Measurements from ENCODE around the gene KRTAP22-2.

Gene KRTAP22-2

DNA sequence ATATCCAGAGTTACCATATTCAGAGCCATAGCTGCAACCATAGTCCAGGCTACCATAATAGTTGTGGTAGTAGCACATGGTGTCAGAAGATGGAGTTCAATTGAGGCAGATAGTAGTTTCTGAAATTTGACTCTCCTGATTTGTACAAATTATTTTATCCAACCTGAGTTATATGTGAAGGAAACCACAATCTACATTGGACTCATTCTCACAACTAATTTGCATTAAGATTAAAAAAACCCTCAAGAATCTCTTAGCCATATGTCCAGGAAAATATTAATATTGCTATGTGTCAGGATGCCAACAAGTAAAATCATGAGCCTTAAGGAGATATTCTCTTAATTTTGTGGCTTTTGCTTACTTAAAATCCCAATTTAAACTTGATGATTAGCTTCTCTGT lies at the start of gene KRTAP22-2:
KRTAP22-2 (minus strand) TSS at position 101 of the 400 bp plus-strand sequence.
- DNase-seq: no peak

DNA sequence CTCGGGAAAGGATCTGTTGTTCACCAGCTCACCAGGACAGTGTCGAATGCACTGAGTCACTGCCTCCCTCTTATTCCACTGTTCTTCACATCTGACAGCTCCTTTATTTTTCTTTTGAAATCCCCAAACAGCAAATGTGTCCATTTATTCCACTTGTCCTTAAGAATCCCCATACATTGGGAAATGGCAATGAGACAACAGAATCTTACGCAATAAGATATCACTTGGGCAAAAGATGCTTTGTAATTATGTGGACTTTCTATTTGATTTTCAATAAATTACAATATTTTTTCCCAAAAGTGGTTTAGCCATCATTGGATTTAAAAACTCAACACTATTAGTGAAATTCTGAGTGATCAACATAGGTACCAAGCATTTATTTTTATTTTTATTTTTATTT lies 48.5 kb upstream of the KRTAP22-2 start:
- DNase-seq: no peak

DNA sequence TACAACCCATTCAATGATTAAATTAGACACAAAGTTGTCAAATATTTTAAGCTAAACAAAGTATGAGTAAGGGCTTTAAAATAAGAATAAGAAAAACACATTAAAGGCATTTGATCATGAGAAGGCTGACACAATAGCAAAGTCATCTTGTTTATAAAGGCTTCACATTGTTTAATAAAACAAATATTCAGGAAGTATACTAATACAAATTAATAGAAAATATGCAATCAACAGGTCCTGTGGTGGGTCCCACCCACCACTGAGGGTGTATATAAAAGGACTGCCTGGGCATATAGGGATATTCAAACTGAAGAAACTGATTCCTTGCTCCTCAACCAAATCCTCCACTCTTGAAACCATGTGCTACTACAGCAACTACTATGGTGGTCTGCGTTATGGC lies 44.7 kb upstream of the KRTAP22-2 start, which contains the start of gene KRTAP20-2:
KRTAP20-2 (plus strand) TSS at position 301 of the 400 bp plus-strand sequence; CDS start at position 359, 58 bp downstream.
- DNase-seq: no peak

DNA sequence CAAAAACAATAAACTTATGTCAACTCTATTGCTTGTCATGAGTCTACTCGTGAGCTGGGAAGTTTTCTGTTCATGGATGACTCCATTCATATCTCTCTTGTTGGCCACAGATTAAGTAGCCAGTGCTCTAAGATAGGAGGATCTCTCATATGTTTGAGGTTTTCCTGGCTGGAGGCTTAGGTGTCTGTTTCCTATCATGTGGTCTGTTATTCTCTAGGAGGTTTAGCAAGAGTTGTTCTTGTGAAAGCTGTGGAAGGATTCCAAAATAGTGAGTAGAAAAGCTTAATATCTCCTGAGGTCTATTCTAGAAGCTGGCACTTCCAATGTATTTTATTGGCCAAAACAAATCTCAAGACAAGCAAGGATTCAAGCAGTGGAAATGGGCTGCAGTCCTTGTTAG lies 39.0 kb upstream of the KRTAP22-2 start:
- peak; percentile 9 for DNase-seq

DNA sequence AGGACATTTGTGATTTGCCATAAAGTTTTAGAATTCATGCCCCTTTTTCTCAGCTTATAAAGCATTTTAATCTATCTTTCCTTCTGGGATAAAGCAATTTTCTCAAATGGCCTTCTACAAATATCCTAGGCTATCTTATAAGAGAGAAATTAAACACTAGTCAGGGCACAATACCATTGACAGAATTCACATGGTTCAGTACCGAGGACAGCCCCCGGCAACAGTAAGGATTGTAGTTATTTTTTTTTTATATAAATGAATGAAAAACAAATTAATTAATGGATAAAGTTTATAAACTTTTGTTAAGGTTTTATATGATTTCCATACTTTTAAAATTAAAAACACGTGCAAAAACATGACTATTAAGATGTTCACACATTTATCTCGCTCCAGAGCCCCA lies 37.9 kb upstream of the KRTAP22-2 start:
- DNase-seq: no peak

DNA sequence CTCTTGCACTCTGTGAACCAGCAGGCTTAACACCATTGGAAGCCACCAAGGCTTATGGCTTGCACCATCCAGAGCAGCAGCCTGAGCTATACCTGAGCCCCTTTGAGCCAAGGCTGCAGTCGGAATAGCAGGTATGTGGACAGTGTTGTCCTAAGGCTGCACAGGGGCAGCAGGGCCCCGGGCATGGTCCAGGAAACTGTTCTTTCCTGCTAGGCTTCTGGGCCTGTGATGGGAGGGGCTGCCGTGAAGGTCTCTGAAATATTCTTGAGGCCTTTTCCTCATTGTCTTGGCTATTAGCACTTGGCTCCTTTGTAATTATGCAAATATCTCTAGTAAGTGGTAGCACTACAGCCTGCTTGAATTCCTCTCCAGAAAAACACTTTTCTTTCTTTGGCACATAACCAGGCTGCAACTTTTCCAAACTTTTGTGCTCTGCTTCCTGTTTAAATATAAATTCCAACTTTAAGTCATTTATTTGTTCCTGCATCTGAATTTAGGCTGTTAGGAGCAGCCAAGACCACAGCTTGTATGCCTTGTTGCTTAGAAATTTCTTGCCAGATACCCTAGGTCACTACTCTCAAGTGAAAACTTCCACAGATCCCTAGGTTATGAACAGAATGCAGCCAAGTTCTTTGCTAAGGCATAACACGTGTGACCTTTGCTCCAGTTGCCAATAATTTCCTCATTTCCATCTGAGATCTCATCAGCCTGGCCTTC lies 35.4 kb upstream of the KRTAP22-2 start:
- DNase-seq: no peak

DNA sequence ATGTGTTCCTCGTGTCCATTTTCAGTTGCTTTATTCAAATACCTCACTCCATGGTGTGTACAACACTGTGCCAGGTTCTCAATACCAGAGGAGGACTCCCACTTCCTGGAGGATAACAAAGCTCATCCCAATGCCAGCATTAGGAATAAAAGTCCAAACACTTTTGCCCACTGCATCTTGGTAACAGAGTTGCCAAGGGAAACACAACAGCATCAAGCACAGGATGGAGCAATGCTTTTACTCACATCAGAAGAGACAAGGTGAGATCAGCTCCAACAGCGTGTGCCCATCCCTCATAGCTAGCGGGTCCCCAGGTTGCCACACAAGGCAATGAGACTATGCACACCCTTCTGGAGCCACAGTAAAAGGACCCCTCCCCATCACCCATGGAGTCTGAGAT lies 33.2 kb upstream of the KRTAP22-2 start:
- no peak for DNase-seq

DNA sequence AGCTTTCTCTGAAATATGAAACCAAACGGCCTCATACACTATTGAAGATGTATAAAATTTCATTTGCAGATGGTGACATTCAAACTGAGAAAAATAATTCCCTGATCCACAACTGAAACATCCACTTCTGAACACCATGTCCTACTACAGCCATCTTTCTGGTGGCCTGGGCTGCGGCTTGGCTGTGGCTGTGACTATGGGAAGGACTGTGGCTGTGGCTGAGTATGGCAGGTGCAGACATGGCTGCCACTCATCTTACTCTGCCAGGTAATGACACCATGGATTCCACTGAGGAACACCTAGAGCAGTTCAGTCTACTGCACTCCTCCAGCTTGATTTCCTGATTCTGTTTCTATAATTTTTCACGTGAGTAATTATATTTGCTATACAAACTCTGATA lies 30.3 kb upstream of the KRTAP22-2 start, which contains the start of gene KRTAP20-4:
KRTAP20-4 (plus strand) TSS at position 106 of the 400 bp plus-strand sequence.
- no peak for DNase-seq

DNA sequence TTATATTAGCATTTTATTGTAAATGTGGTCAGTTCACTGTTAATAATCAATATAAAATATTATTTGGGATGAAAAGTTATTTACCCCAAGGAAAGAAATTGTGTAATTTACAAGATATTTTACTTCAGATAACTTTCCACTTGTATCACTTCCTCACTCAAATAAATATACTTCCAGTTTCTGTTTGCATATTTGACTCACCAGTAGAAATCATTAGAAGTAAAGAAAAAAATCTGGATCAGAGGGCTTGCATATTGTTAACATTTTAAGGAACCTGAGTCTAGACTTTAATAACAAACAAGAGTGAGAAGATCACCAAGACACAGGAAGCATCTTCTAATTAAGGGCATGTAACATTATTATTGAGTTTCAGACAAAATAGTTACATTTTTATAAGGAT lies 29.9 kb upstream of the KRTAP22-2 start:
- DNase-seq: no peak

DNA sequence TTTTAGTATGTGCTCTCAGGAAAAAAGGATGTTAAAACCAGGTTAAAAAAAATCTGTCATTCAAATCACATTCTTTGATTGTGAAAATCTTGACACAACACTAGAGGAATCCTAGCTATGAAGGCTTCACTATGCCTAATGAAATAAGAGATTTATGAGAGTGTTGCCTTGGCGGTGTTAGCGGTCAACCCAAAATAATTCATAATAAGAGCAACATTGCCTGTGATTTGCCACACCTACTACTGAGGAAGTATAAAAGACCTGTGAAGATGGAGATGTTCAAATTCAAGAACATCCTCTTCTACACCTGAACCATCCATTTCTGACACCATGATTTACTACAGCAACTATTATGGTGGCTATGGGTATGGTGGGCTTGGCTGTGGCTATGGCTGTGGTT lies 25.9 kb upstream of the KRTAP22-2 start, which contains the start of gene KRTAP20-1:
KRTAP20-1 (plus strand) TSS at position 301 of the 400 bp plus-strand sequence; CDS start at position 331, 30 bp downstream.
- DNase-seq: no peak

DNA sequence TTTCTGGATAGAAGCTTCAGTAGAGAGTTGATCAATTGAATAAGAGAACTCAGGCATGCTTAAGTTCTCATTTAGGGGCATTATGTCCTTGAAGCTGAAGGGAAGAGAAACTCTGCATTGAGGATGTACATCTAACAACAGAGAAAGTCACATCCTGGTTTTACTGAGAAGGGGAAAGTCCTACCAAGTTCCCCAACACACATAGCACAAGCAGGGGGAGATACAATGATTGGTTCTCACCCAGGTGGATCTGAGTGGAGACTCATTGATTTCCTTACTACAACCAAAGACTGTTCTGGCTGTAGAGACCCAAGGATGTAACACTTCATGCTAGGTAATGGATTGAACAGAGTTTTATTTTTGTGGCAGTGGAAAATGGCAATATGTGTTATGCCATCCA lies 25.0 kb upstream of the KRTAP22-2 start:
- DNase-seq: no peak

DNA sequence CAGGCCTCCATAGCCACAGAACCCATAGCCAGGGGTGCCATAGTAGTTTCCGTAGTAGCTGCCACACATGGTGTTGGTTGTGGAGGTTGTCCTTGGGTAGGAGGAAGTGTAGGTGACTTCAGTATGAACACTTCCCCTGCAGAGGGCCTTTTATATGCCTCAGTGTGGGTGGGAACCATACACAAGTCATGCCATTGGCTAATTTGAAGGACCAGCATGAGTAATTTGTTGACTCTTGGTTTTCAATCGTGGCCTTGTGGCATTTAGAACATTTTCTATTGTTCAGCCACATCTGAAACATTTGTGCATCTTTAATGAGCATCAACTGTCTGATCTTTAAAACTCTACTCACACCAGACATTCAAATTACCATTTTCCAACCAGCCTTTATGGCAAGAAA lies 23.6 kb upstream of the KRTAP22-2 start, which contains the start of gene KRTAP6-1:
KRTAP6-1 (minus strand) TSS at position 95 of the 400 bp plus-strand sequence; CDS start at position 69, 26 bp downstream.
- DNase-seq: no peak

DNA sequence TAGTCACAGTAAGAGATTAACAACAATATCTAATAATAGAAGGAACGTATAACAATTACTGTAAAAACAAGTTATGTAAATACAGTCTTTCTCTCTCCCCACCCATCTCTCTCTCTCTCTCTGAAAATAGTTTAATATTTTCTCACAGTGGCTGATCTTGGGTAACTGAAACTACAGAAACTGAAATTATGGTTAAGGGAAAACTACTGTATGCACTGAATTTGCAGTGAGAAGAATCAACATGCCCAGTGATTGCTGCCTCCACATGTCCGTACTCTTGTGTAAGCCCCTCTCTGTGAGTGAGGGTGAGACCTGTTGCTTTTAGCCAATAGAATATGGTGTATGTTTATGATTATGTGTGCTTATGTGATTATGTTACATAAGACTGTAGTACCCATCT lies 21.9 kb upstream of the KRTAP22-2 start:
- DNase-seq: no peak

DNA sequence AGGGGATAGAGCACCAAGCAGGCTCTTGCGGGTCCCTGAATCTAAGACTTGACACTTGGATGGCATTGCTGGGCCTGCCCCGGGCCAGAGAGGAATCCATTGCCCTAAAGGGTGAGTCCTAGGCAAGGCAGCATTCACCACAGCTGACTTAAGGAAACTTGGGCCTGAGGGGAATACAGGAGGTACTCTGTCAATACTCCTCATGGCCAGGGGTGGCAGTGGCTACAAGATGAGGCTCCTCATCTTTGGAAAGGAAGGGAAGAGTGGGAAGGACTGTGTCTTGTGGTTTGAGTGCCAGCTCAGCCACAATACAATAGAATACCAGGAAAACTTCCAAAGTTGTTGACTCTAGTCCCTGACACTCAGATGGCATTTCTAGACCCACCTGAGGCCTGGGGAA lies 15.8 kb upstream of the KRTAP22-2 start:
- no peak for DNase-seq

DNA sequence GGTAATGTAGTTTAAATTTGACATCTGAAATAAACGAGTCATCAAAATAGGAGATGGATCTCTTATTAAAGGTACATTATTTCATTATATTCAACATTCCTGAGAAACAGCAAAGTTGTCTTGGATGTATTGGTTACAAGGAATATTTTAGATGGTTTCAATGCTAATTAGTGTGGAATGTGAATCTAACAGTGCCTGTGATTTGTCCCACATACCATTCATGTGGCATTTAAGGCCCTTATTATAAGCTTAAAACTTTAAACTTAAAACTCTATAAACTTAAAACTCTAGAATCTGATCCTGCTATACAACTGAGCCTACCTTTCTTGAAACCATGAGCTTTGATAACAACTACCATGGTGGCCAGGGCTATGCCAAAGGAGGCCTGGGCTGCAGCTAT lies 10.6 kb upstream of the KRTAP22-2 start, which contains the start of gene KRTAP22-1:
KRTAP22-1 (plus strand) TSS at position 301 of the 400 bp plus-strand sequence.
- DNase-seq: no peak

DNA sequence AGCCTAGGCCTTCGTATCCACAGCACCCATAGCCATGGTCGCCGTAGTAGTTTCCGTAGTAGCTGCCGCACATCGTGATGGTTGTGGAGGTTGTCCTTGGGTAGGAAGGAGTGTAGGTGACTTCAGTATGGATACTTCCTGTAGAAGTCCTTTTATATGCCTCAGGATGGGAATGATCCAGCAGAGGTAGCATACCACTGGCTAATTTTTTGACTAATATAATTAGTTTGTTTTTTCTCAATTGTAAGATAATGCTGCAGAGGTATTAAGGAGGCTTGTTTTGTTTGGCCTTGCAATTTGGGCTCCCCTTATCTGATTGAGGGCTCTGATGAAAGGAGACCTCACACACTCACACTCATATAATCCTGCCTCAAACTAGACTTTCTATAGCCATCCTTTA lies 8.6 kb upstream of the KRTAP22-2 start, which contains the start of gene KRTAP6-2:
KRTAP6-2 (minus strand) TSS at position 101 of the 400 bp plus-strand sequence; CDS start at position 73, 28 bp downstream.
- DNase-seq: no peak

DNA sequence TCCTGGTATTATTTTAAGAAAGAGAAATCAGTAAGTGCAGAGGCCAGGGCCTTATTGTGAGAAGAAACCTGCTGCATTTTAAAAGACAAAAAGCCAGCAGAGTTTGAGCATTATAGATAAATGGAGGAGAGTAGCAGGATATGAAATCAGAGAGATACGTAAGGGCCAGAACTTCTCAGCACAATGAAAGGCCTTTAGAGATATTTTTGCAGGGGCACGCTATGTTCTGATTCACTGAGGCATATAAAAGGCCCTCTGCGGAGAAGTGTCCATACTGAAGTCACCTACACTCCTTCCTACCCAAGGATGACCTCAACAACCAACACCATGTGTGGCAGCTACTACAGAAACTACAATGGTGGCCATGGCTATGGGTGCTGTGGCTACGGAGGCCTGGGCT lies 1.9 kb upstream of the KRTAP22-2 start, which contains the start of gene KRTAP6-3:
KRTAP6-3 (plus strand) TSS at position 301 of the 400 bp plus-strand sequence; CDS start at position 307, 6 bp downstream.
- DNase-seq: no peak

DNA sequence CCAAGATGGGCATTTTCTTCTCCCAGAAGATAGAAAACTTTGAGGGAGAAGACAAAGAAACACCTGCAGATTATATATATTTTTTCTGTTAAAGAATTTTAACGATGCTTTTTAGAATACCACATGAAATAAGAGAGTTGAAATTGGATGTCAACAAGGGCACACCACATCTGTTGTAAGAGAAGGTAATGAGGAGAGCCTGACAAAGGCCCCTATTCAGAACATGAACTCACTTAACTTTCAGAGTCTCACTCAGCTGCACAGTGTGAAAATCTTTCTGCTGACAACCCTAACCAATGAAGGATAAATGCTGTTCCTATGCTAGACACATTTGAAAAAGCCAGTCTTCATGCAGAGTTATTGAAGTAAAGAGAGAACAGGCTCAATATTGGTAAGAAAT lies 7.3 kb downstream of the KRTAP22-2 start:
- no peak for DNase-seq

DNA sequence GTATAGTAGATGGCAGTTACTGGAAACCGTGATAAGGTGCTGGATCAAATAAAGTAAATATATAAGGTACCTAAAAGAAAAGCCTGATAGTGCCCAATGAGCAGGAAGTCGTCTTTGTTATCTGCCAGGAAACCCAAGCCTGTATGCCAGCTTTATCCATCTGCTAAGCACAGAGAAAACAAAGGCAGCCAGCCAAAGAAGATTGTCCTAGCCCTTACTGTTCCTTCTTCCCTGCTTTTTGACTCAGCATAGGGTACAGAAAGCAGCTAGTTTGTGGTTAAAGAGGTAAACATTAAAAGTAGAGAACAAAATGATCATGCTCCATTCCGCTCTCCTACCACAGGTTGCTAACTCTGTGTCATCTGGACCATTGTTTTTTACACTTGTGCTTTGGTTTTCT lies 10.1 kb downstream of the KRTAP22-2 start:
- DNase-seq: no peak

DNA sequence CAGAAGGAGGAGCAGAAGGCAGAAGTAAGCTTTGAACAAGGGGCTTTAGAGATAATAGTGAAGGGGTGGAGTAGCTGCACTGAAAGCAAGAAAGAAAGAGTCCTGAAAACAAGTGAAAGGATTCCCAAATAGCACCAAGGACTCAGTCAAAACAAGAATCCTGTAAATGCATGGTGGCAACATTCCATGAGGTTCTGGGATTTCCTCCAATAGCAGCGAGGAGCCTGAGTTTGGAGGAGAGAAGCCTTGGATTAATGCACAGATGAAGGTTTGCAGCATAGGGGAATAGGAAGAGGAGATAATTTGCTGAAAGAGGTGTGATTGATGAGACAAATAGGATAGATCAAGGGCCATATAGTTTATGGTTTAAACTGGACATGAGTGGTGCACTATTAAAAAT lies 10.9 kb downstream of the KRTAP22-2 start:
- DNase-seq: no peak

DNA sequence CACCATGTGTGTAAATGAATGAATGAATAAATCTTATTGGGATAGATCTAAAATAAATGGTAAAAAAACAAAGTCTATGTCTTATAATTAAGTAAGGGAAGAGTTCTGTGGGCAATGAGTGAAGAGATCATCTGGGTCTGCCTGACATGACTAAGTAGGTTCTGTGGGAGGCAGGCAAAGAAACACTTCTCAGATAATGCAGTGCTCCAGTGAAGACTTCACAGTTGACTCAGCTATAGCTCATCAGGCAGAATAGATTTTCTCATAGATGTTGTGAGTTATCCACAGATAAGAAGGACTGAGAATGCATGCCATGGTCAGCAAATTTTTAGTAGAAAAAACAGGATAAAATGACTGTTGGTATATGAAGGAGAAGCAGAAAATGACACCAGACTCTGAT lies 12.4 kb downstream of the KRTAP22-2 start:
- no peak for DNase-seq

DNA sequence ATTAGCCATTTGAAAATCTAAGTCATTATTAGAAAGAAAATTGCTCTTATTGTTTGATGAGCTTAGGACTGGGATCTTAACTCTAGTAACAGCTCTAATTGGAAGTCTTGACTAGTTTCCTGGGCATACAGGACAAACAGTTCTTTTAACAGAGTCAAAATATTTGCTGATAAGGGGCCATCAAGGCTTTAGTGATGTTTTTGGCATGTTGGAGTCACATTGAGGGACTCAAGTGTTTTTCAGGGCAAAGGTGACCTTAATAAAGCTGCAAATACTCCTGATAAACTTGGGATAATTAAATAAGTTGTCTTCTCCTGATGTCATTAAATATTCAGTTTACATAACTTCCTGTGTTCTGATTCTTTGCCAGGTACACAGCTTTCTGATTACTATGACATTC lies 22.6 kb downstream of the KRTAP22-2 start:
- no peak for DNase-seq

DNA sequence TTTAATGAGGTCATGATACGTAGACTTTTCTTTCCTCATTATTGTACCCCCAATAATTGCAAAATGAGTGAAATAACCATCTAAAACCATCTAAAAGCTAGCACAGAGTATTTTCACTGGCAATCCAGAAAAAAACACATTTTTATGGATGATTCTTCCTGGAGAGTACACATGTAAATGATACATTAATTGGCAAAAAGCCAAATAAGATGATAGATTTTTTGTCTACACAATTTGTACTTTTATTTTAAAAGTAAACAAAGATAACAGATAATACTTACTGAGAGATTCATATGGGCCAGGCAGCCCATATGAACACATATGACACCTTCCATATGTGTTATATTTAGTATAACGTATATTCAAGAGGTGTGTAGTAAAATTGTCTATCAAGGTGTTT lies 26.6 kb downstream of the KRTAP22-2 start:
- no peak for DNase-seq

DNA sequence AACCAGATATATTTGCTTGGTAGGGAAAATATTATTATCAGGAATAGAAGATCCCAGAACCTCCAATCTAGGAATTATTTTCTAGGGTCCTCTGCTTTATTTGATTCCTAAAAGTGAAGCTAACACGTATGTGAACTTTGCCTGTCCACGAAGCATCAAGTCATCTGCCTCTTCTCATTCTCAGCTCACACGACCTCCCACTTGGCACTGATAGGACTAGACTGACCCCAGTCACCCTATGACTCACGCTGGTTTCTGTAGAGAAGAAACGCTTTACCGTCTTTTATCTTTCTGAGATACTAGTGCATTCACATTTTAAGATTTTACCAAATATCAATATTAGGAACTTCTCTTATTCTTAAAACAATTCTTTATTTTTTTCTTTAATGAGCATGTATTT lies 27.1 kb downstream of the KRTAP22-2 start:
- no peak for DNase-seq

Measured in GF-D8 (cell line).